Measurements from ENCODE around the gene LPAR6. TPM values are rescaled to one million over a fixed set of nuclear protein-coding genes. Genes with fewer than 3 reads are reported as not detected.
"Not testable (repeated sequence)": the region's sequence is repeated elsewhere in the genome, so short reads cannot be mapped to it uniquely, and the experiment has no call there.

Gene LPAR6
- total RNA-seq, 3 donors from 2014 or later = 2.0 to 4.5 (median 3.8) TPM

GRCh38 chr13:48431431-48431830, 18.5 kb upstream of the LPAR6 start:
- H3K36me3 Mint-ChIP-seq (ENCODE audit: insufficient read depth) = peaks cover 5% of the 10 kb centered on the region
- no peak for ATAC-seq
- H3K4me1 Mint-ChIP-seq (ENCODE audit: low read depth) = peaks cover 49% of the 10 kb centered on the region
- peaks cover 3% of the 10 kb centered on the region for H3K9me3 Mint-ChIP-seq
- H3K27me3 Mint-ChIP-seq (ENCODE audit: low read depth) = no peaks in the 10 kb centered on the region
- no peak overlapping the region for H3K4me3 Mint-ChIP-seq
- DNase-seq = no peak

GRCh38 chr13:48429886-48430285, 17.0 kb upstream of the LPAR6 start:
- peaks cover 41% of the 10 kb centered on the region for H3K4me1 Mint-ChIP-seq (ENCODE audit: low read depth)
- H3K9me3 Mint-ChIP-seq = peaks cover 3% of the 10 kb centered on the region
- peaks cover 5% of the 10 kb centered on the region for H3K36me3 Mint-ChIP-seq (ENCODE audit: insufficient read depth)
- H3K27me3 Mint-ChIP-seq (ENCODE audit: low read depth) = no peaks in the 10 kb centered on the region
- no peak overlapping the region for H3K4me3 Mint-ChIP-seq
- ATAC-seq (no peak), DNase-seq (no peak)

GRCh38 chr13:48429036-48429435, 16.1 kb upstream of the LPAR6 start:
- Mint-ChIP-seq H3K4me1 (ENCODE audit: low read depth) (peaks cover 34% of the 10 kb centered on the region), H3K36me3 (ENCODE audit: insufficient read depth) (peaks cover 7% of the 10 kb centered on the region), H3K4me3 (no peak overlapping the region), H3K9me3 (peaks cover 3% of the 10 kb centered on the region), H3K27me3 (ENCODE audit: low read depth) (no peaks in the 10 kb centered on the region)
- no peak for DNase-seq
- ATAC-seq = no peak

GRCh38 chr13:48426755-48427298, 13.9 kb upstream of the LPAR6 start:
- peak in 1 of 2 donors; percentile 46 for ATAC-seq
- not testable (repeated sequence) for DNase-seq; H3K27me3 Mint-ChIP-seq (ENCODE audit: low read depth); H3K4me3 Mint-ChIP-seq; H3K9me3 Mint-ChIP-seq; H3K36me3 Mint-ChIP-seq (ENCODE audit: insufficient read depth)
- peaks cover 27% of the 10 kb centered on the region for H3K4me1 Mint-ChIP-seq (ENCODE audit: low read depth)

GRCh38 chr13:48426052-48426451, 13.1 kb upstream of the LPAR6 start:
- H3K27me3 Mint-ChIP-seq (ENCODE audit: low read depth) = no peaks in the 10 kb centered on the region
- H3K9me3 Mint-ChIP-seq = peaks cover 3% of the 10 kb centered on the region

GRCh38 chr13:48424212-48424611, 11.3 kb upstream of the LPAR6 start:
- peaks cover 4% of the 10 kb centered on the region for H3K36me3 Mint-ChIP-seq (ENCODE audit: insufficient read depth)
- H3K4me1 Mint-ChIP-seq (ENCODE audit: low read depth) = peaks cover 10% of the 10 kb centered on the region
- no peak overlapping the region for H3K4me3 Mint-ChIP-seq
- no peak for DNase-seq
- H3K9me3 Mint-ChIP-seq = peaks cover 8% of the 10 kb centered on the region
- no peaks in the 10 kb centered on the region for H3K27me3 Mint-ChIP-seq (ENCODE audit: low read depth)
- ATAC-seq = no peak

More at GRCh38 chr13:48426052-48426451, 13.1 kb upstream of the LPAR6 start:
- DNase-seq = no peak
- Mint-ChIP-seq H3K4me1 (ENCODE audit: low read depth) (peaks cover 20% of the 10 kb centered on the region), H3K4me3 (no peak overlapping the region), H3K36me3 (ENCODE audit: insufficient read depth) (peaks cover 6% of the 10 kb centered on the region)
- no peak for ATAC-seq

- ATAC-seq; H3K27me3 Mint-ChIP-seq (ENCODE audit: low read depth); H3K4me3 Mint-ChIP-seq; DNase-seq; H3K4me1 Mint-ChIP-seq (ENCODE audit: low read depth): not testable (repeated sequence)
- H3K9me3 Mint-ChIP-seq = peaks cover 21% of the 10 kb centered on the region
- H3K36me3 Mint-ChIP-seq (ENCODE audit: insufficient read depth) = peaks cover 12% of the 10 kb centered on the region
Observed at GRCh38 chr13:48422003-48422402, 9.1 kb upstream of the LPAR6 start.

- Mint-ChIP-seq H3K36me3 (ENCODE audit: insufficient read depth) (peaks cover 13% of the 10 kb centered on the region), H3K4me3 (peak overlapping the region; percentile 68)
Observed at GRCh38 chr13:48415516-48415915, 2.6 kb upstream of the LPAR6 start.

GRCh38 chr13:48414501-48414900, 1.6 kb upstream of the LPAR6 start:
- Mint-ChIP-seq H3K4me3 (peak overlapping the region; percentile 68), H3K27me3 (ENCODE audit: low read depth) (no peaks in the 10 kb centered on the region), H3K36me3 (ENCODE audit: insufficient read depth) (peaks cover 14% of the 10 kb centered on the region), H3K9me3 (peaks cover 14% of the 10 kb centered on the region), H3K4me1 (ENCODE audit: low read depth) (peaks cover 35% of the 10 kb centered on the region)
- DNase-seq = no peak
- no peak for ATAC-seq

More at GRCh38 chr13:48415516-48415915, 2.6 kb upstream of the LPAR6 start:
- ATAC-seq (no peak), DNase-seq (no peak)
- Mint-ChIP-seq H3K9me3 (peaks cover 16% of the 10 kb centered on the region), H3K4me1 (ENCODE audit: low read depth) (peaks cover 25% of the 10 kb centered on the region), H3K27me3 (ENCODE audit: low read depth) (no peaks in the 10 kb centered on the region)

GRCh38 chr13:48411841-48412531, 927 bp downstream of the LPAR6 start:
- H3K27me3 Mint-ChIP-seq (ENCODE audit: low read depth) = no peaks in the 10 kb centered on the region
- no peak for DNase-seq
- H3K9me3 Mint-ChIP-seq = no peaks in the 10 kb centered on the region
- ATAC-seq = peak; percentile 66 to 69
- peaks cover 9% of the 10 kb centered on the region for H3K36me3 Mint-ChIP-seq (ENCODE audit: insufficient read depth)
- peak overlapping the region; percentile 96 for H3K4me3 Mint-ChIP-seq
- peaks cover 54% of the 10 kb centered on the region for H3K4me1 Mint-ChIP-seq (ENCODE audit: low read depth)

- H3K36me3 Mint-ChIP-seq (ENCODE audit: insufficient read depth) = peaks cover 9% of the 10 kb centered on the region
- H3K9me3 Mint-ChIP-seq = no peaks in the 10 kb centered on the region
- DNase-seq = no peak
- ATAC-seq = no peak
- peak overlapping the region; percentile 96 for H3K4me3 Mint-ChIP-seq
- H3K4me1 Mint-ChIP-seq (ENCODE audit: low read depth) = peaks cover 60% of the 10 kb centered on the region
- H3K27me3 Mint-ChIP-seq (ENCODE audit: low read depth) = no peaks in the 10 kb centered on the region
Observed at GRCh38 chr13:48411147-48411794, 1.6 kb downstream of the LPAR6 start.

GRCh38 chr13:48410199-48410598, 2.7 kb downstream of the LPAR6 start:
- H3K36me3 Mint-ChIP-seq (ENCODE audit: insufficient read depth) = peaks cover 5% of the 10 kb centered on the region
- ATAC-seq (peak; percentile 41 to 45), DNase-seq (no peak)
- peak overlapping the region; percentile 84 for H3K4me3 Mint-ChIP-seq
- H3K27me3 Mint-ChIP-seq (ENCODE audit: low read depth) = no peaks in the 10 kb centered on the region
- no peaks in the 10 kb centered on the region for H3K9me3 Mint-ChIP-seq
- peaks cover 67% of the 10 kb centered on the region for H3K4me1 Mint-ChIP-seq (ENCODE audit: low read depth)

GRCh38 chr13:48405875-48406274, 7.0 kb downstream of the LPAR6 start:
- H3K4me1 Mint-ChIP-seq (ENCODE audit: low read depth) = peaks cover 81% of the 10 kb centered on the region
- no peak overlapping the region for H3K4me3 Mint-ChIP-seq
- DNase-seq (no peak), ATAC-seq (no peak)
- no peaks in the 10 kb centered on the region for H3K9me3 Mint-ChIP-seq
- H3K36me3 Mint-ChIP-seq (ENCODE audit: insufficient read depth) = peaks cover 5% of the 10 kb centered on the region
- H3K27me3 Mint-ChIP-seq (ENCODE audit: low read depth) = no peaks in the 10 kb centered on the region

- H3K9me3 Mint-ChIP-seq = no peaks in the 10 kb centered on the region
- H3K4me1 Mint-ChIP-seq (ENCODE audit: low read depth) = peaks cover 83% of the 10 kb centered on the region
- no peaks in the 10 kb centered on the region for H3K27me3 Mint-ChIP-seq (ENCODE audit: low read depth)
- no peak for DNase-seq
- no peak for ATAC-seq
- peaks cover 3% of the 10 kb centered on the region for H3K36me3 Mint-ChIP-seq (ENCODE audit: insufficient read depth)
- no peak overlapping the region for H3K4me3 Mint-ChIP-seq
Observed at GRCh38 chr13:48404952-48405351, 8.0 kb downstream of the LPAR6 start.

GRCh38 chr13:48403913-48404312, 9.0 kb downstream of the LPAR6 start:
- H3K4me3 Mint-ChIP-seq = no peak overlapping the region
- no peaks in the 10 kb centered on the region for H3K9me3 Mint-ChIP-seq
- H3K27me3 Mint-ChIP-seq (ENCODE audit: low read depth) = no peaks in the 10 kb centered on the region
- DNase-seq = no peak
- peaks cover 3% of the 10 kb centered on the region for H3K36me3 Mint-ChIP-seq (ENCODE audit: insufficient read depth)
- peaks cover 82% of the 10 kb centered on the region for H3K4me1 Mint-ChIP-seq (ENCODE audit: low read depth)
- no peak for ATAC-seq

Data from activated T-cell treated with anti-CD3 and anti-CD28 coated beads, Interleukin-2, amount 50 U/mL, for 4 hours (primary cell).